ENCODE data around the gene MEIS2. TPM values are rescaled to one million over a fixed set of nuclear protein-coding genes. Genes with fewer than 3 reads are reported as not detected.

MEIS2 gene
- total RNA-seq, 6 experiments from 2014 or later = 31.8 to 48.0 (median 42.8) TPM

GRCh38 chr15:37134699-37135131 is 34.4 kb upstream of the MEIS2 start:
- DNase-seq = peak; percentile 41
- Mint-ChIP-seq H3K4me3 (no peak overlapping the region), H3K27ac (no peak overlapping the region), H3K36me3 (ENCODE audit: low read depth) (no peaks in the 10 kb centered on the region), H3K27me3 (ENCODE audit: insufficient read depth) (no peaks in the 10 kb centered on the region), H3K9me3 (no peaks in the 10 kb centered on the region), H3K4me1 (ENCODE audit: low read depth) (peaks cover 64% of the 10 kb centered on the region)
- TF ChIP-seq CTCF (IDR thresholded peaks at IDR 0.05) = peak; percentile 88

- H3K27ac Mint-ChIP-seq = no peak overlapping the region
- DNase-seq = no peak
- no peaks in the 10 kb centered on the region for H3K27me3 Mint-ChIP-seq (ENCODE audit: insufficient read depth)
- TF ChIP-seq CTCF (IDR thresholded peaks at IDR 0.05) = no peak
- no peak overlapping the region for H3K4me3 Mint-ChIP-seq
- peaks cover 64% of the 10 kb centered on the region for H3K4me1 Mint-ChIP-seq (ENCODE audit: low read depth)
- H3K9me3 Mint-ChIP-seq = no peaks in the 10 kb centered on the region
- no peaks in the 10 kb centered on the region for H3K36me3 Mint-ChIP-seq (ENCODE audit: low read depth)
These were observed 33.9 kb upstream of the MEIS2 start for GRCh38 chr15:37134244-37134643.

- Mint-ChIP-seq H3K27me3 (ENCODE audit: insufficient read depth) (no peaks in the 10 kb centered on the region), H3K36me3 (ENCODE audit: low read depth) (no peaks in the 10 kb centered on the region), H3K27ac (peak overlapping the region; percentile 14; the same call in 1 of the 2 replicates), H3K9me3 (no peaks in the 10 kb centered on the region), H3K4me3 (no peak overlapping the region; the same call in 1 of the 2 replicates), H3K4me1 (ENCODE audit: low read depth) (peaks cover 64% of the 10 kb centered on the region)
- peak; percentile 72 for TF ChIP-seq CTCF (IDR thresholded peaks at IDR 0.05)
- DNase-seq = peak; percentile 30
These were observed 33.3 kb upstream of the MEIS2 start for GRCh38 chr15:37133602-37134001.

- Mint-ChIP-seq H3K36me3 (ENCODE audit: low read depth) (no peaks in the 10 kb centered on the region), H3K4me3 (no peak overlapping the region), H3K27me3 (ENCODE audit: insufficient read depth) (no peaks in the 10 kb centered on the region), H3K4me1 (ENCODE audit: low read depth) (peaks cover 64% of the 10 kb centered on the region), H3K27ac (no peak overlapping the region), H3K9me3 (no peaks in the 10 kb centered on the region)
- no peak for DNase-seq
- TF ChIP-seq CTCF (IDR thresholded peaks at IDR 0.05) = no peak
These were observed 32.6 kb upstream of the MEIS2 start for GRCh38 chr15:37132826-37133417.

- H3K9me3 Mint-ChIP-seq = no peaks in the 10 kb centered on the region
- no peaks in the 10 kb centered on the region for H3K27me3 Mint-ChIP-seq (ENCODE audit: insufficient read depth)
- peak overlapping the region; percentile 35; the same call in 1 of the 2 replicates for H3K4me3 Mint-ChIP-seq
- H3K4me1 Mint-ChIP-seq (ENCODE audit: low read depth) = peaks cover 57% of the 10 kb centered on the region
- TF ChIP-seq CTCF (IDR thresholded peaks at IDR 0.05) = no peak
- H3K36me3 Mint-ChIP-seq (ENCODE audit: low read depth) = no peaks in the 10 kb centered on the region
- no peak for DNase-seq
- 0 out of 2 replicates have a peak overlapping the region, but pooled peaks have one; percentile 27 for H3K27ac Mint-ChIP-seq
These were observed 31.3 kb upstream of the MEIS2 start for GRCh38 chr15:37131621-37132020.

Measured in HFFc6 (cell line).